Measurements from ENCODE around the gene DDX10.

- no peak for TF ChIP-seq POLR2A (IDR thresholded peaks at IDR 0.05)
- TF ChIP-seq CTCF (IDR thresholded peaks at IDR 0.05) = no peak
Measured at GRCh38 chr11:108793138-108793537, 128.3 kb downstream of the DDX10 start.

All from esophagus squamous epithelium (tissue), 4 donors.